ENCODE data around the gene PEPD.

- TF ChIP-seq CTCF (IDR thresholded peaks at IDR 0.05) (no peak), POLR2A (IDR thresholded peaks at IDR 0.05) (no peak)
Measured at GRCh38 chr19:33347300-33347699, 174.3 kb downstream of the PEPD start.
